HepG2 (cell line): Measurements from ENCODE around the gene CCDC57. TPM values are rescaled to one million over a fixed set of nuclear protein-coding genes. Genes with fewer than 3 reads are reported as not detected.

Experiments
- CAMTA2 ChIP-seq: sonication (generic); formaldehyde crosslinking; IDR thresholded peaks from 2 replicates; pipeline ENCODE4 v1.4.0; 2020; ENCODE audit warnings: mild to moderate bottlenecking, missing genetic modification reagents, borderline replicate concordance
- CHCHD3 ChIP-seq: sonication (generic); formaldehyde crosslinking; IDR thresholded peaks from 2 replicates; pipeline ENCODE4 v1.8.0; 2022; ENCODE audit warnings: mild to moderate bottlenecking, missing genetic modification reagents, moderate library complexity
- JDP2 ChIP-seq: sonication (generic); formaldehyde crosslinking; IDR thresholded peaks from 2 replicates; pipeline ENCODE4 v1.8.1; 2022; ENCODE audit warnings: missing genetic modification reagents, borderline replicate concordance
- MAFK ChIP-seq, 2 experiments: IDR thresholded peaks in 1 of 2; conservative IDR thresholded peaks in 1 of 2; 2 replicates each; pipeline ENCODE4 v1.6.1; 2011; ENCODE audit warnings: improper control_type of control experiment in 2 of 2, low read length in 2 of 2
- NFKB2 ChIP-seq: sonication (generic); formaldehyde crosslinking; IDR thresholded peaks from 2 replicates; pipeline ENCODE4 v1.4.0; 2020; ENCODE audit warnings: missing genetic modification reagents, borderline replicate concordance
- RBM39 ChIP-seq: fragments of 200-400 bp; formaldehyde crosslinking; IDR thresholded peaks from one replicate; pipeline ENCODE4 v1.6.1; 2018; ENCODE audit warnings: antibody characterized with exemption, mild to moderate bottlenecking, low read depth, low read length; ENCODE audit not compliant: poor library complexity, severe bottlenecking
- ZBTB21 ChIP-seq: sonication (generic); formaldehyde crosslinking; IDR thresholded peaks from 2 replicates; pipeline ENCODE4 v1.4.0; 2020; ENCODE audit warnings: missing genetic modification reagents
- polyA plus RNA-seq, 8 experiments: library from polyadenylated mRNA; depleted of rRNA in 3 of 8; stranded (reverse) in 7 of 8; unstranded in 1 of 8; fragments of >200 nt; fragmentation: Illumina TruSeq in 4 of 8; extraction: Trizol in 4 of 8; gene quantifications; 2 replicates each; pipeline versions ENCODE4 v1.2.1 to v1.2.3, GENCODE V29; 2011 to 2016; ENCODE audit warnings: low read depth in 4 of 8, missing spikeins in 1 of 8, mixed read lengths in 1 of 8; ENCODE audit not compliant: insufficient read depth in 1 of 8
- total RNA-seq, 5 experiments: library from RNA; depleted of rRNA; stranded (reverse); fragments of >200 nt; fragmentation: Illumina TruSeq; extraction: Trizol; gene quantifications; 2 replicates each; pipeline ENCODE4 v1.2.3, GENCODE V29; 2016; ENCODE audit warnings: low read depth in 1 of 5
- TF ChIP-seq, protein P1 (sequence below): sonication (generic); formaldehyde crosslinking; IDR thresholded peaks from 2 replicates; pipeline ENCODE4 v1.4.0; 2020; ENCODE audit warnings: low read depth, missing genetic modification reagents
- TF ChIP-seq, protein P2 (sequence below), 2 experiments: sonication (generic) in 1 of 2; formaldehyde crosslinking in 1 of 2; IDR thresholded peaks; 2 replicates each; pipeline versions ENCODE4 v1.5.1 to v1.6.1; 2011 to 2020; ENCODE audit warnings: borderline replicate concordance in 1 of 2, low read depth in 1 of 2, low read length in 1 of 2, mild to moderate bottlenecking in 1 of 2, missing genetic modification reagents in 1 of 2, moderate library complexity in 1 of 2
- TF ChIP-seq, protein P3 (sequence below): sonication (generic); formaldehyde crosslinking; IDR thresholded peaks from 2 replicates; pipeline ENCODE4 v1.5.1; 2020; ENCODE audit warnings: mild to moderate bottlenecking, missing genetic modification reagents
- TF ChIP-seq, protein P4 (sequence below): sonication (generic); formaldehyde crosslinking; IDR thresholded peaks from 2 replicates; pipeline ENCODE4 v1.4.0; 2020; ENCODE audit warnings: mild to moderate bottlenecking, missing genetic modification reagents
- TF ChIP-seq, protein P5 (sequence below): sonication (generic); formaldehyde crosslinking; conservative IDR thresholded peaks from 2 replicates; pipeline ENCODE4 v1.5.0; 2020; ENCODE audit warnings: missing genetic modification reagents

Gene CCDC57
- total and polyA plus RNA-seq, 2 of the 13 experiments (the other 11 are each of a cell fraction or from before 2014, with no cell fraction given): 59.3 to 59.9 TPM

DNA sequence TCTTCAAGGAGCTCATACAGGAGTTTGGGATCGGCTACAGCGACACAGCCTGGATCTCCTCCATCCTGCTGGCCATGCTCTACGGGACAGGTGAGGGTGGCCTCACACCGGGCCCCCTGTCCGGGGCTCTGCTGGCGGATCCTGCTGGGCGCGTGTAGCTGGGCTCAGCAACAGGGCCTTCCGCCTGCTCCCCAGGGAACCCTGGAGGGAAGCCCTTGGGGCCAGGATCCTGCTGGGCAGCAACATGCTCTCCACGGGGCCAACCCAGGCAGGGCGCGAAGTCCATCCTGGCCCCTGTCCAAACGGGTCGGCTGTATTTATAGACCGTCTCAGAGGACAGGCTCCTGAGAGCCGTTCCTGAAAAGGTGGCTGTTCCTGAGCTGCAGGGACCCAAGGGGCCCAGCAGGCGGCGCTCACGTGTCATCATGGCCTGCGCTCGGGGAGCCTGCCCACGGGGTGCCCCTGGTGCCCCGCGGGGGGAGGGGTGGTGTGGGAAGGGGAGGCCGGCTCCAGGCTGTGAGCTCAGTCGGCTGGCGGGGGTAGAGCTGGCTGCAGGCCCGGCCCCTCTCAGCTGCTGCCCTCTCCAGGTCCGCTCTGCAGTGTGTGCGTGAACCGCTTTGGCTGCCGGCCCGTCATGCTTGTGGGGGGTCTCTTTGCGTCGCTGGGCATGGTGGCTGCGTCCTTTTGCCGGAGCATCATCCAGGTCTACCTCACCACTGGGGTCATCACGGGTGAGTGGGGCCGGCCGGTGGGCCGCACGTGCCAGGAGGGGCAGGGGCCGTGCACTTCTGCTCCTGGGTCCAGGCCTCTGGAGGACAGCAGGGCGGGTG lies 23.7 kb upstream of the CCDC57 start (continued):
- TF ChIP-seq ZBTB21 (CRISPR knock-in tag): peak; percentile 66
- TF ChIP-seq NFKB2 (CRISPR knock-in tag): peak; percentile 97
- TF ChIP-seq, protein P1, sequence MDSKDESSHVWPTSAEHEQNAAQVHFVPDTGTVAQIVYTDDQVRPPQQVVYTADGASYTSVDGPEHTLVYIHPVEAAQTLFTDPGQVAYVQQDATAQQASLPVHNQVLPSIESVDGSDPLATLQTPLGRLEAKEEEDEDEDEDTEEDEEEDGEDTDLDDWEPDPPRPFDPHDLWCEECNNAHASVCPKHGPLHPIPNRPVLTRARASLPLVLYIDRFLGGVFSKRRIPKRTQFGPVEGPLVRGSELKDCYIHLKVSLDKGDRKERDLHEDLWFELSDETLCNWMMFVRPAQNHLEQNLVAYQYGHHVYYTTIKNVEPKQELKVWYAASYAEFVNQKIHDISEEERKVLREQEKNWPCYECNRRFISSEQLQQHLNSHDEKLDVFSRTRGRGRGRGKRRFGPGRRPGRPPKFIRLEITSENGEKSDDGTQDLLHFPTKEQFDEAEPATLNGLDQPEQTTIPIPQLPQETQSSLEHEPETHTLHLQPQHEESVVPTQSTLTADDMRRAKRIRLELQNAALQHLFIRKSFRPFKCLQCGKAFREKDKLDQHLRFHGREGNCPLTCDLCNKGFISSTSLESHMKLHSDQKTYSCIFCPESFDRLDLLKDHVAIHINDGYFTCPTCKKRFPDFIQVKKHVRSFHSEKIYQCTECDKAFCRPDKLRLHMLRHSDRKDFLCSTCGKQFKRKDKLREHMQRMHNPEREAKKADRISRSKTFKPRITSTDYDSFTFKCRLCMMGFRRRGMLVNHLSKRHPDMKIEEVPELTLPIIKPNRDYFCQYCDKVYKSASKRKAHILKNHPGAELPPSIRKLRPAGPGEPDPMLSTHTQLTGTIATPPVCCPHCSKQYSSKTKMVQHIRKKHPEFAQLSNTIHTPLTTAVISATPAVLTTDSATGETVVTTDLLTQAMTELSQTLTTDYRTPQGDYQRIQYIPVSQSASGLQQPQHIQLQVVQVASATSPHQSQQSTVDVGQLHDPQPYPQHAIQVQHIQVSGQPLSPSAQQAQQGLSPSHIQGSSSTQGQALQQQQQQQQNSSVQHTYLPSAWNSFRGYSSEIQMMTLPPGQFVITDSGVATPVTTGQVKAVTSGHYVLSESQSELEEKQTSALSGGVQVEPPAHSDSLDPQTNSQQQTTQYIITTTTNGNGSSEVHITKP (CRISPR knock-in tag): peak; percentile 67; the same call in 1 of the 2 replicates
- TF ChIP-seq, protein P2, sequence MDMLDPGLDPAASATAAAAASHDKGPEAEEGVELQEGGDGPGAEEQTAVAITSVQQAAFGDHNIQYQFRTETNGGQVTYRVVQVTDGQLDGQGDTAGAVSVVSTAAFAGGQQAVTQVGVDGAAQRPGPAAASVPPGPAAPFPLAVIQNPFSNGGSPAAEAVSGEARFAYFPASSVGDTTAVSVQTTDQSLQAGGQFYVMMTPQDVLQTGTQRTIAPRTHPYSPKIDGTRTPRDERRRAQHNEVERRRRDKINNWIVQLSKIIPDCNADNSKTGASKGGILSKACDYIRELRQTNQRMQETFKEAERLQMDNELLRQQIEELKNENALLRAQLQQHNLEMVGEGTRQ (IDR thresholded peaks at IDR 0.05; ENCODE audit: low read depth, low read length): no peak
- TF ChIP-seq, protein P2 (CRISPR knock-in tag; IDR thresholded peaks at IDR 0.05; ENCODE audit: borderline replicate concordance): 0 out of 2 replicates have a peak, but pooled peaks have one; percentile 18
- TF ChIP-seq, protein P3, sequence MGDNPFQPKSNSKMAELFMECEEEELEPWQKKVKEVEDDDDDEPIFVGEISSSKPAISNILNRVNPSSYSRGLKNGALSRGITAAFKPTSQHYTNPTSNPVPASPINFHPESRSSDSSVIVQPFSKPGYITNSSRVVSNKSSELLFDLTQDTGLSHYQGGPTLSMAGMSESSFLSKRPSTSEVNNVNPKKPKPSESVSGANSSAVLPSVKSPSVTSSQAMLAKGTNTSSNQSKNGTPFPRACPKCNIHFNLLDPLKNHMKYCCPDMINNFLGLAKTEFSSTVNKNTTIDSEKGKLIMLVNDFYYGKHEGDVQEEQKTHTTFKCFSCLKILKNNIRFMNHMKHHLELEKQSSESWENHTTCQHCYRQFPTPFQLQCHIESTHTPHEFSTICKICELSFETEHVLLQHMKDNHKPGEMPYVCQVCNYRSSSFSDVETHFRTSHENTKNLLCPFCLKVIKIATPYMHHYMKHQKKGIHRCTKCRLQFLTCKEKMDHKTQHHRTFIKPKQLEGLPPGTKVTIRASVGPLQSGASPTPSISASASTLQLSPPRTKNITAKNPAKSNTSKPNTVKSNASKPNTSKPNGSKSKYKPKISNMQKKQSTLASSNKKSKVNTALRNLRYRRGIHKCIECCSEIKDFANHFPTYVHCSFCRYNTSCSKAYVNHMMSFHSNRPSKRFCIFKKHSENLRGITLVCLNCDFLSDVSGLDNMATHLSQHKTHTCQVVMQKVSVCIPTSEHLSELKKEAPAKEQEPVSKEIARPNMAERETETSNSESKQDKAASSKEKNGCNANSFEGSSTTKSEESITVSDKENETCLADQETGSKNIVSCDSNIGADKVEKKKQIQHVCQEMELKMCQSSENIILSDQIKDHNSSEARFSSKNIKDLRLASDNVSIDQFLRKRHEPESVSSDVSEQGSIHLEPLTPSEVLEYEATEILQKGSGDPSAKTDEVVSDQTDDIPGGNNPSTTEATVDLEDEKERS: peak; percentile 81
- TF ChIP-seq, protein P4, sequence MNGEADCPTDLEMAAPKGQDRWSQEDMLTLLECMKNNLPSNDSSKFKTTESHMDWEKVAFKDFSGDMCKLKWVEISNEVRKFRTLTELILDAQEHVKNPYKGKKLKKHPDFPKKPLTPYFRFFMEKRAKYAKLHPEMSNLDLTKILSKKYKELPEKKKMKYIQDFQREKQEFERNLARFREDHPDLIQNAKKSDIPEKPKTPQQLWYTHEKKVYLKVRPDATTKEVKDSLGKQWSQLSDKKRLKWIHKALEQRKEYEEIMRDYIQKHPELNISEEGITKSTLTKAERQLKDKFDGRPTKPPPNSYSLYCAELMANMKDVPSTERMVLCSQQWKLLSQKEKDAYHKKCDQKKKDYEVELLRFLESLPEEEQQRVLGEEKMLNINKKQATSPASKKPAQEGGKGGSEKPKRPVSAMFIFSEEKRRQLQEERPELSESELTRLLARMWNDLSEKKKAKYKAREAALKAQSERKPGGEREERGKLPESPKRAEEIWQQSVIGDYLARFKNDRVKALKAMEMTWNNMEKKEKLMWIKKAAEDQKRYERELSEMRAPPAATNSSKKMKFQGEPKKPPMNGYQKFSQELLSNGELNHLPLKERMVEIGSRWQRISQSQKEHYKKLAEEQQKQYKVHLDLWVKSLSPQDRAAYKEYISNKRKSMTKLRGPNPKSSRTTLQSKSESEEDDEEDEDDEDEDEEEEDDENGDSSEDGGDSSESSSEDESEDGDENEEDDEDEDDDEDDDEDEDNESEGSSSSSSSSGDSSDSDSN (CRISPR knock-in tag): peak; percentile 98
- TF ChIP-seq MAFK (conservative IDR thresholded peaks at IDR 0.05 in 1 of 2, IDR thresholded peaks at IDR 0.05 in 1 of 2; ENCODE audit: low read length in 2 of 2): no peak
- TF ChIP-seq, protein P5, sequence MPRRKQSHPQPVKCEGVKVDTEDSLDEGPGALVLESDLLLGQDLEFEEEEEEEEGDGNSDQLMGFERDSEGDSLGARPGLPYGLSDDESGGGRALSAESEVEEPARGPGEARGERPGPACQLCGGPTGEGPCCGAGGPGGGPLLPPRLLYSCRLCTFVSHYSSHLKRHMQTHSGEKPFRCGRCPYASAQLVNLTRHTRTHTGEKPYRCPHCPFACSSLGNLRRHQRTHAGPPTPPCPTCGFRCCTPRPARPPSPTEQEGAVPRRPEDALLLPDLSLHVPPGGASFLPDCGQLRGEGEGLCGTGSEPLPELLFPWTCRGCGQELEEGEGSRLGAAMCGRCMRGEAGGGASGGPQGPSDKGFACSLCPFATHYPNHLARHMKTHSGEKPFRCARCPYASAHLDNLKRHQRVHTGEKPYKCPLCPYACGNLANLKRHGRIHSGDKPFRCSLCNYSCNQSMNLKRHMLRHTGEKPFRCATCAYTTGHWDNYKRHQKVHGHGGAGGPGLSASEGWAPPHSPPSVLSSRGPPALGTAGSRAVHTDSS (CRISPR knock-in tag): no peak
- peak; percentile 95 for TF ChIP-seq RBM39
- TF ChIP-seq JDP2 (CRISPR knock-in tag): no peak; the same call in 1 of the 2 replicates
- 0 out of 2 replicates have a peak, but pooled peaks have one; percentile 0 for TF ChIP-seq CAMTA2 (CRISPR knock-in tag)
- peak; percentile 94 for TF ChIP-seq CHCHD3 (CRISPR knock-in tag)
